Stimulated activated CD4-positive, alpha-beta T cell treated with anti-CD3 and anti-CD28 coated beads, TNF-alpha, amount 100 ng/mL, for 24 hours (primary cell): ENCODE data around the gene AP3D1.

Experiments used
- DNase-seq, 3 experiments: peaks; one replicate each; pipeline ENCODE4 v3.0.0-alpha.2; 2020; ENCODE audit warnings: low read depth in 3 of 3

Gene AP3D1

GRCh38 chr19:2181633-2181997 lies 30.2 kb upstream of the AP3D1 start:
- DNase-seq: no peak

- DNase-seq: no peak
Observed at GRCh38 chr19:2180881-2181632, 29.7 kb upstream of the AP3D1 start.

GRCh38 chr19:2180114-2180513 lies 28.7 kb upstream of the AP3D1 start:
- no peak for DNase-seq

- no peak for DNase-seq
Observed at GRCh38 chr19:2179095-2179494, 27.7 kb upstream of the AP3D1 start.

- DNase-seq: no peak
Observed at GRCh38 chr19:2176337-2176994, 25.1 kb upstream of the AP3D1 start.

- DNase-seq: no peak
Observed at GRCh38 chr19:2175742-2176141, 24.4 kb upstream of the AP3D1 start.

GRCh38 chr19:2173767-2174577 lies 22.6 kb upstream of the AP3D1 start:
- DNase-seq: no peak

GRCh38 chr19:2173388-2173766 lies 22.0 kb upstream of the AP3D1 start:
- DNase-seq: no peak

GRCh38 chr19:2171349-2172145 lies 20.2 kb upstream of the AP3D1 start:
- peak; percentile 61 to 80 (median 74) for DNase-seq

GRCh38 chr19:2170987-2171348 lies 19.6 kb upstream of the AP3D1 start:
- no peak for DNase-seq

- DNase-seq: no peak
Observed at GRCh38 chr19:2170219-2170618, 18.9 kb upstream of the AP3D1 start.

- peak; percentile 25 to 81 (median 42) for DNase-seq
Observed at GRCh38 chr19:2168619-2169424, 17.5 kb upstream of the AP3D1 start.

- no peak for DNase-seq
Observed at GRCh38 chr19:2167896-2168618, 16.7 kb upstream of the AP3D1 start.

- no peak for DNase-seq
Observed at GRCh38 chr19:2166741-2167738, 15.7 kb upstream of the AP3D1 start.

- DNase-seq: peak in 1 of 3 experiments; percentile 42
Observed at GRCh38 chr19:2164020-2164998, 12.9 kb upstream of the AP3D1 start.

GRCh38 chr19:2160379-2160778 lies 9.0 kb upstream of the AP3D1 start:
- DNase-seq: no peak

- DNase-seq: no peak
Observed at GRCh38 chr19:2157452-2157851, 6.1 kb upstream of the AP3D1 start.

- no peak for DNase-seq
Observed at GRCh38 chr19:2154587-2155075, 3.3 kb upstream of the AP3D1 start.
